Sigmoid colon (tissue), 4 donors: ENCODE data around the gene NOC2L.

Experiments used
- CTCF ChIP-seq, 4 experiments: fragments of 450-650 bp in 3 of 4; fragments of 200-600 bp in 1 of 4; IDR thresholded peaks; one replicate each; pipeline ENCODE4 v1.5.1; 2016 to 2019; ENCODE audit warnings: antibody characterized with exemption in 4 of 4, mild to moderate bottlenecking in 3 of 4, moderate library complexity in 2 of 4
- EP300 ChIP-seq, 4 donors: sonication (generic); formaldehyde crosslinking; IDR thresholded peaks; one replicate each; pipeline ENCODE4 v1.6.1; 2017; ENCODE audit warnings: antibody characterized with exemption in 4 of 4

GRCh38 chr1:913491-914130 is 45.4 kb downstream of the NOC2L start:
- no peak for TF ChIP-seq CTCF (IDR thresholded peaks at IDR 0.05)
- no peak for TF ChIP-seq EP300 (IDR thresholded peaks at IDR 0.05)
